GM06990 (cell line): Measurements from ENCODE around the gene EYS.

Experiments used
- DNase-seq: peaks from one replicate; pipeline ENCODE4 v3.0.0-alpha.2; 2011; ENCODE audit not compliant: insufficient read length; ENCODE audit errors: extremely low read depth
- H3K27me3 ChIP-seq: replicated peaks from 2 replicates; pipeline ENCODE4 v1.6.0; 2011; ENCODE audit warnings: low read length; ENCODE audit not compliant: control insufficient read depth, insufficient read depth
- H3K36me3 ChIP-seq: 2 replicates; pipeline ENCODE4 v1.5.1; 2011; ENCODE audit warnings: low read length; ENCODE audit not compliant: control insufficient read depth, insufficient read depth
- H3K4me3 ChIP-seq: replicated peaks from 2 replicates; pipeline ENCODE4 v1.5.1; 2011; ENCODE audit warnings: low read depth, mild to moderate bottlenecking, control low read depth, low read length
- TF ChIP-seq, protein P1 (sequence below): IDR thresholded peaks from 2 replicates; pipeline ENCODE4 v1.5.1; 2011; ENCODE audit warnings: low read length, control low read depth, mild to moderate bottlenecking, inconsistent platforms; ENCODE audit not compliant: insufficient read depth, poor library complexity, severe bottlenecking

EYS gene

DNA sequence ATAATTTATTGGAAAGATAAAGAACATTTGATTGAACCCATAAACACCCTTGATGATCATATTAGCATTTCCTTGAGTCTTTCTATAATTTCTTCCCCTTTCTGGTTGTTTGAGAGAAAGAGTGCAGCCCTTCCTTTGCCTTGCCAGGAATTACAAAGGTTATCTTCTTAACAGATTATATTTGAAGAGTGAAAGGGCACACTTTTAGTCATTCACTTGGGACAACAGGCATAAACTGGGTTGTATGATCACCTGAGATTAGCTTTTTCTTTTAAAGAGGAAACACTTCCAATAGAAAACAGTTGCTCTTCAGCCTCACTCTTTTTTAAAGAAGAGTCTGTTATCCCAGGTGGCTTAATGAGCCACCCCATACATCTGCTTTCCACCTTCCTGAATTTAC lies 1776.2 kb downstream of the EYS start:
- TF ChIP-seq, protein P1, sequence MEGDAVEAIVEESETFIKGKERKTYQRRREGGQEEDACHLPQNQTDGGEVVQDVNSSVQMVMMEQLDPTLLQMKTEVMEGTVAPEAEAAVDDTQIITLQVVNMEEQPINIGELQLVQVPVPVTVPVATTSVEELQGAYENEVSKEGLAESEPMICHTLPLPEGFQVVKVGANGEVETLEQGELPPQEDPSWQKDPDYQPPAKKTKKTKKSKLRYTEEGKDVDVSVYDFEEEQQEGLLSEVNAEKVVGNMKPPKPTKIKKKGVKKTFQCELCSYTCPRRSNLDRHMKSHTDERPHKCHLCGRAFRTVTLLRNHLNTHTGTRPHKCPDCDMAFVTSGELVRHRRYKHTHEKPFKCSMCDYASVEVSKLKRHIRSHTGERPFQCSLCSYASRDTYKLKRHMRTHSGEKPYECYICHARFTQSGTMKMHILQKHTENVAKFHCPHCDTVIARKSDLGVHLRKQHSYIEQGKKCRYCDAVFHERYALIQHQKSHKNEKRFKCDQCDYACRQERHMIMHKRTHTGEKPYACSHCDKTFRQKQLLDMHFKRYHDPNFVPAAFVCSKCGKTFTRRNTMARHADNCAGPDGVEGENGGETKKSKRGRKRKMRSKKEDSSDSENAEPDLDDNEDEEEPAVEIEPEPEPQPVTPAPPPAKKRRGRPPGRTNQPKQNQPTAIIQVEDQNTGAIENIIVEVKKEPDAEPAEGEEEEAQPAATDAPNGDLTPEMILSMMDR: no peak
- Histone ChIP-seq H3K36me3 (no peaks in the 10 kb centered on the region), H3K27me3 (no peaks in the 10 kb centered on the region), H3K4me3 (no peak overlapping the region)
- DNase-seq: no peak

DNA sequence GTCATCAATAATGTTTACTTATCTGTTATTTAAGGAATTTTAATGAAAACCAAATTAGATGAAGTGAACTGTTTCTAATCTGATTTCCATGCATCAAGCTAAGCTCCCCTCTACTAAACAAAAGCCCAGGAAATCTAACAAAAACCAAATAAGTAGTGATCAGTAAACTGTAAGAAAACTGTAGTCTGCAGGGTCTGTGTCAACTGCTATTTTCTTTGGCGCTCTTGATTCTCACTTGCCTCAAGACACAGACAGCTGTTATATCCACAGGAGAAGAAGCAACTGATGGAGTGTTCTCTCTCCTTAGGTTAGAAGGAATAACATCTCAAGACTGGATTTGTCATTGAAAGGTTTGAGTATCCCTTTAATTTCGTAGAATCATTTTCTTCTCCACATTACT lies 1777.9 kb downstream of the EYS start:
- TF ChIP-seq, protein P1: no peak
- DNase-seq: no peak
- Histone ChIP-seq H3K36me3 (no peaks in the 10 kb centered on the region), H3K4me3 (no peak overlapping the region), H3K27me3 (no peaks in the 10 kb centered on the region)

DNA sequence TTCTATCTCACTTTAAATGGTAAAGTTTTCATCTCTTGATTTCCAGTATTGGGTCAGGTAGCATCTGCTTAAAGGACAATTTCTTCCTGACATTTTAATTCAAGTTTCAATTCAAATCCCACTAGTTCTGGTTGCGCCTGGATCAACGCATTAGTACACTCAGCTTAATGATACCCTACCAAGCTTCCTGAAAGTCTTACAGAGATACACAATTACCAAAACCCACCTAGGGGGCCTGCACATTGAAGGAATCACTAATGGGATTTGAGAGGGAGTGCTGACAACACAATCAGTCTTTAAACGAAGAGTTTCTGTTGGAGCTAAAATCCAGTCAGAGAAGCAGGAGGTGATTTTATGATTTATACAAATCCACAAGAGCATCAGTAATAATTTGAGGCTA lies 1778.4 kb downstream of the EYS start:
- Histone ChIP-seq H3K36me3 (no peaks in the 10 kb centered on the region), H3K27me3 (no peaks in the 10 kb centered on the region), H3K4me3 (no peak overlapping the region)
- TF ChIP-seq, protein P1: no peak
- no peak for DNase-seq

DNA sequence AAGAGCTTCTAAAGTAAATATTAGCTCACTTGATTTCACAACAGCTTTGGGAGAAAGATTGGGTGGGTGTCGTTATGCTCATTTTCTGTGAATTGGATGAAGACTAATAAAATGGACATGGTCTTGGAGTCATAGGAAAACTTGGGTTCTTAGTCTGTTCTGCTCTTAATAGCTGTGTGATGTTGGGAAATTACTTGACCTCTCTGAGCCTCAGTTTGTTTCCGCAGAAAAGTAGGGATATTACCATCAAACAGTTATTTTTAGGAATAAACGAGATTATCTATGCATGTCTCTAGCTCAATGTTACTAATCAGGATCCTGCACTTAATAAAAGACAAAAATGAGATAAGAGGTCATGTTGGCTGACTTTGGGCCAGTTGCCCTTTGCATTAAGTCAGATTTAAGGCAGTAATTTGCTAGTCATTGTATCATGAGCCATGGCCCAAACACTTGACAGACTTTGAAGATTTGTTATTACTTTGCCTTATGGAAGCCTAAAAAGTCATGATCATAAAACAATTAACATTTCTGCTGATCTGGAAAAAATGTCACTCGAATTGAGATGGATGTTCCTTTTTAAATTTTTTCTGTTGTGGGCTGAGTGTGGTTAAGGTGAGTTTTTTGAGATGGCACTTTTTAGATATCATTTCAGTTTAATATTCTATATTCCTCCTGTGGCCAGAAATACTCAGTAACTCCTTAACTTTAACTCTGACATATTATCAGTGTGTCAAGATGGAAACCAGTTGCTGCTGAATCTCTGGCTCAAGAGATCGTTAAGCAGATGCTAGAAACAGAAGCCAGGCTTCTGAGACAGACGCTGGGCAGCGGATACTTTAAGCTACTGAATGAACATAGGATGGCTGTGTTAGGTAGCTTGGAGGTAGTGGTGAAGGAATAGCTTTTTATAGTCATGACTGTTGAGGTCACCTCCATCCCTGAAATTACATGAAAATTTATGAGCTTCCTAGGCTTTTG lies 1779.8 kb downstream of the EYS start:
- no peaks in the 10 kb centered on the region for H3K36me3 ChIP-seq
- TF ChIP-seq, protein P1: no peak
- DNase-seq: no peak
- no peak overlapping the region for H3K4me3 ChIP-seq
- H3K27me3 ChIP-seq: no peaks in the 10 kb centered on the region

DNA sequence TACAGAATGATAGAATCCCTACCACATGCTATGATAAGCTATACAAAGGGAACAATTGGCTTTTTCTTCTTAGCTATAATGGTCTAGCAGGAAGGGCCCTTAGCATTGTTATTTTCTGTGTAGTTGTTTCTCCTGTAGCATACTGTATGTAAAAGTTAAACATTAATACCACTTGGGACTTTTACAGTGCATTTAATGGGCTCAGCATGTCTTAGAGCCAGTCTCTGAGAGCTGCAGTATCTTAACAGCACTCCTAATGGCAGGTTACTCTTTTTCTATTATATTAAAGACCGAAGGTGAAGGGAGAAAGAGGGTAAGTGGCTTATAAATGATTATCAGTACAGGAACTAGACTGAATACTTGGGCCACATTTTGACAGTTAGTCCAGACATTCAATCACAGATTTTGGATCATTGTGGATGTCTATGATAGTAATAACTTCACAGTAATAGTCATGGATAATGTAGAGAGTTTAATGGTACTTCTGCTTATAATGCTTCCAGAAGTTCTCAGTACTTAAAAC lies 1780.7 kb downstream of the EYS start:
- H3K4me3 ChIP-seq: no peak overlapping the region
- H3K27me3 ChIP-seq: no peaks in the 10 kb centered on the region
- no peak for DNase-seq
- no peaks in the 10 kb centered on the region for H3K36me3 ChIP-seq
- TF ChIP-seq, protein P1: no peak
